Measurements from ENCODE around the gene MASP2. TPM values are rescaled to one million over a fixed set of nuclear protein-coding genes. Genes with fewer than 3 reads are reported as not detected.

MASP2 gene
- total and polyA plus RNA-seq, 9 of the 15 experiments (the other 6 are each of a cell fraction or from before 2014, with no cell fraction given): 0.01 to 0.23 (median 0.06) TPM; not detected in 3

DNA sequence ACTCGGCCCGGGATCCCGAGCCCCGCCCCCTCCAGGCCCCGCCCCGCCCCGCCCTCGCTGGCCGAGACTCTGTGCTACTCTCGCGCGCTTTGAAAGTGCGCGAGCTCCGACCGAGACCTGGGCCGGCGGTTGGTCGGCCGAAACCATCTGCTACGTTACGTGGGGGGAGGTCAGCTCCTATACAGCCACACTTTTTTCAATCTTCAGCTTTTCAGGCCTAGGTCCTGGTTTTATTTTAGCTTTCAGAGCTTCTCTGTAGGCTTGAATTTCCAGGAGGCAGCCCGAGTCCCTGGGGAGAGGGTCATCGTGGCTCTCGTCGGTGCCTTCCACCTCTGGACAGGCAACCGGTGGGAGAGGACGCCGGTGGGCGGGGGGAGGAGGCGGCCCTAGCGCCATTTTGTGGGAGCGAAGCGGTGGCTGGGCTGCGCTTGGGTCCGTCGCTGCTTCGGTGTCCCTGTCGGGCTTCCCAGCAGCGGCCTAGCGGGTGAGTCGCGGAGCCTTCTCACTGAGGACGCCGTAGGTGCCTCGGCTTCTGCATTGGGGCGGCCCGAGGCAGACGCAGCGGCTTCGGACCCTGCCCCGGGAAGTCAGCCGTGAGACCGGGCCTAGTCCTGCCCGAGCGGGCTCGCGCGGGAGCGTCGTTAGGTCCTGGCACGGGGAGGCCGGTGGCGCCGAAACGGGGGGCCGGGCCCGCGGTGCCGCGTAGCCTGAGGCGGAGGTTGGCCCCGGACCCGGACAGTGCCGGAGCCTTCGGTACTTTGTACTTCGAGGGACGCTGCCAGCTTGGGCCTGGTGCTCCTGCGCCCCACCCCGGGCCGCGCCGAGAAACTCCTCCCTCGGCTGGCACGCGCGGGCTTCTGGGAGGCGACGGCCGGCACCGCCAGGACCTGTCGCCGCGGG is 34.5 kb downstream of the MASP2 start, which contains the start of gene TARDBP (continued):
- TF ChIP-seq, protein P1, sequence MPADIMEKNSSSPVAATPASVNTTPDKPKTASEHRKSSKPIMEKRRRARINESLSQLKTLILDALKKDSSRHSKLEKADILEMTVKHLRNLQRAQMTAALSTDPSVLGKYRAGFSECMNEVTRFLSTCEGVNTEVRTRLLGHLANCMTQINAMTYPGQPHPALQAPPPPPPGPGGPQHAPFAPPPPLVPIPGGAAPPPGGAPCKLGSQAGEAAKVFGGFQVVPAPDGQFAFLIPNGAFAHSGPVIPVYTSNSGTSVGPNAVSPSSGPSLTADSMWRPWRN (IDR thresholded peaks at IDR 0.05; ENCODE audit: low read depth): peak; percentile 53; the same call in 1 of the 2 replicates
- TF ChIP-seq ZNF124 (CRISPR knock-in tag; IDR thresholded peaks at IDR 0.05) (peak; percentile 31; the same call in 1 of the 2 replicates), E2F3 (CRISPR knock-in tag; IDR thresholded peaks at IDR 0.05) (peak; percentile 78; the same call in 1 of the 2 replicates), ZNF778 (CRISPR knock-in tag; IDR thresholded peaks at IDR 0.05) (no peak), MTA2 (IDR thresholded peaks at IDR 0.05; ENCODE audit: low read depth) (no peak), ZBTB7A (IDR thresholded peaks at IDR 0.05; ENCODE audit: borderline replicate concordance, control insufficient read depth, low read depth, low read length) (no peak; the same call in 1 of the 2 replicates), TAF7 (tag; IDR thresholded peaks at IDR 0.05) (peak; percentile 94), OTX1 (CRISPR knock-in tag; IDR thresholded peaks at IDR 0.05) (peak; percentile 33; the same call in 1 of the 2 replicates), SETDB1 (IDR thresholded peaks at IDR 0.05; ENCODE audit: low read length) (no peak), SLC30A9 (CRISPR knock-in tag; IDR thresholded peaks at IDR 0.05) (no peak), TOE1 (IDR thresholded peaks at IDR 0.05; ENCODE audit: borderline replicate concordance) (peak; percentile 99), TOE1 (CRISPR knock-in tag; IDR thresholded peaks at IDR 0.05; ENCODE audit: borderline replicate concordance, low read depth) (no peak), NFIC (IDR thresholded peaks at IDR 0.05) (peak; percentile 56), ZNF354B (CRISPR knock-in tag; IDR thresholded peaks at IDR 0.05) (no peak), L3MBTL2 (IDR thresholded peaks at IDR 0.05) (peak; percentile 71), SREBF1 (IDR thresholded peaks at IDR 0.05; ENCODE audit: borderline replicate concordance, low read depth, low read length) (peak; percentile 93)
- TF ChIP-seq, protein P2, sequence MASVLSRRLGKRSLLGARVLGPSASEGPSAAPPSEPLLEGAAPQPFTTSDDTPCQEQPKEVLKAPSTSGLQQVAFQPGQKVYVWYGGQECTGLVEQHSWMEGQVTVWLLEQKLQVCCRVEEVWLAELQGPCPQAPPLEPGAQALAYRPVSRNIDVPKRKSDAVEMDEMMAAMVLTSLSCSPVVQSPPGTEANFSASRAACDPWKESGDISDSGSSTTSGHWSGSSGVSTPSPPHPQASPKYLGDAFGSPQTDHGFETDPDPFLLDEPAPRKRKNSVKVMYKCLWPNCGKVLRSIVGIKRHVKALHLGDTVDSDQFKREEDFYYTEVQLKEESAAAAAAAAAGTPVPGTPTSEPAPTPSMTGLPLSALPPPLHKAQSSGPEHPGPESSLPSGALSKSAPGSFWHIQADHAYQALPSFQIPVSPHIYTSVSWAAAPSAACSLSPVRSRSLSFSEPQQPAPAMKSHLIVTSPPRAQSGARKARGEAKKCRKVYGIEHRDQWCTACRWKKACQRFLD (CRISPR knock-in tag; IDR thresholded peaks at IDR 0.05): peak; percentile 53
- TF ChIP-seq, protein P3, sequence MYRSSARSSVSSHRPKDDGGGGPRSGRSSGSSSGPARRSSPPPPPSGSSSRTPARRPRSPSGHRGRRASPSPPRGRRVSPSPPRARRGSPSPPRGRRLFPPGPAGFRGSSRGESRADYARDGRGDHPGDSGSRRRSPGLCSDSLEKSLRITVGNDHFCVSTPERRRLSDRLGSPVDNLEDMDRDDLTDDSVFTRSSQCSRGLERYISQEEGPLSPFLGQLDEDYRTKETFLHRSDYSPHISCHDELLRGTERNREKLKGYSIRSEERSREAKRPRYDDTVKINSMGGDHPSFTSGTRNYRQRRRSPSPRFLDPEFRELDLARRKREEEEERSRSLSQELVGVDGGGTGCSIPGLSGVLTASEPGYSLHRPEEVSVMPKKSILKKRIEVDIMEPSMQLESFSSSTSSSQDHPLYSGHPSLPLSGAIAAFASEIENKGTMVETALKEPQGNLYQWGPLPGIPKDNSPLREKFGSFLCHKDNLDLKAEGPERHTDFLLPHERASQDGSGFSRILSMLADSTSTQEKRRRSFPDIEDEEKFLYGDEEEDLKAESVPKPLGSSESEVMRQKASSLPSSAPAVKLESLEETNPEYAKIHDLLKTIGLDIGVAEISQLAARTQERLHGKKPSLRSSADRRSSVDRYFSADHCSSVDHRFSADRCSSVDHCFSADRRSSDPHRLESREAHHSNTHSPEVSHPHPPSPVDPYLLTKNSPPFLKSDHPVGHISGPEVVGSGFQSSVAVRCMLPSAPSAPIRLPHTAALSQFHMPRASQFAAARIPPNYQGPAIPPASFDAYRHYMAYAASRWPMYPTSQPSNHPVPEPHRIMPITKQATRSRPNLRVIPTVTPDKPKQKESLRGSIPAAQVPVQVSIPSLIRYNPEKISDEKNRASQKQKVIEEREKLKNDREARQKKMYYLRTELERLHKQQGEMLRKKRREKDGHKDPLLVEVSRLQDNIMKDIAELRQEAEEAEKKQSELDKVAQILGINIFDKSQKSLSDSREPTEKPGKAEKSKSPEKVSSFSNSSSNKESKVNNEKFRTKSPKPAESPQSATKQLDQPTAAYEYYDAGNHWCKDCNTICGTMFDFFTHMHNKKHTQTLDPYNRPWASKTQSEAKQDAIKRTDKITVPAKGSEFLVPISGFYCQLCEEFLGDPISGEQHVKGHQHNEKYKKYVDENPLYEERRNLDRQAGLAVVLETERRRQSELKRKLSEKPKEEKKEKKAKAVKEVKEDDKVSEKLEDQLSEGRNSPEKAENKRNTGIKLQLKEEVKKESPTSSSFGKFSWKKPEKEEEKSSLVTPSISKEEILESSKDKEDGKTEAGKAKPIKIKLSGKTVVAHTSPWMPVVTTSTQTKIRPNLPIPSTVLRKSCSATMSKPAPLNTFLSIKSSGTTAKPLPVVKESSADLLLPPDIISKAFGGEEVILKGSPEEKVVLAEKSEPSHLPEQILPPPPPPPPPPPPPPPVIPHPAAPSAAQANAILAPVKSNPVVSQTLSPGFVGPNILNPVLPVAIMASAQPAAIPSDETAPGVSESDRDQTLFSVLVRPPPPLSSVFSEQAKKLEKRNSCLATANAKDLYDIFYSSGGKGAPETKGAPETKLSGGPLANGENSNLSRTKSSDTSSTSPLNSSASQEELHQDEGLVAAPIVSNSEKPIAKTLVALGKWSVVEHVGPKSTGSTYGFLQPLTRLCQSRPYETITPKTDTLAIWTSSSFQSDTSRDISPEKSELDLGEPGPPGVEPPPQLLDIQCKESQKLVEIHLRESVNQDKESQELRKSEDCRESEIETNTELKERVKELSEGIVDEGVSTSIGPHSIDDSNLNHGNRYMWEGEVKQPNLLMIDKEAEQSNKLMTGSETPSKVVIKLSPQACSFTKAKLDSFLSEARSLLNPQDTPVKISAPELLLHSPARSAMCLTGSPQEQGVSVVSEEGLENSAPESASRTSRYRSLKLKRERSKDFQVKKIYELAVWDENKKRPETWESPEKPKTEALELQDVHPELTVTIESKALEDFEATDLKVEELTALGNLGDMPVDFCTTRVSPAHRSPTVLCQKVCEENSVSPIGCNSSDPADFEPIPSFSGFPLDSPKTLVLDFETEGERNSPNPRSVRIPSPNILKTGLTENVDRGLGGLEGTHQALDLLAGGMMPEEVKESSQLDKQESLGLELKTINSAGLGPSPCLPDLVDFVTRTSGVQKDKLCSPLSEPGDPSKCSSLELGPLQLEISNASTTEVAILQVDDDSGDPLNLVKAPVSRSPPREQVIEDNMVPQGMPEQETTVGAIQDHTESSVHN (IDR thresholded peaks at IDR 0.05; ENCODE audit: borderline replicate concordance in 1 of 2, low read depth in 1 of 2): no peak
